Activated naive CD4-positive, alpha-beta T cell treated with anti-CD3 and anti-CD28 coated beads, Interleukin-2, amount 50 U/mL, for 24 hours (primary cell): ENCODE data around the gene SLC37A1.

Experiments
- H3K27ac Mint-ChIP-seq: one replicate; pipeline ENCODE4 v1.8.0; 2021; ENCODE audit warnings: mild to moderate bottlenecking, mixed read lengths
- H3K27me3 Mint-ChIP-seq: one replicate; pipeline ENCODE4 v1.8.0; 2021; ENCODE audit warnings: mixed read lengths
- H3K36me3 Mint-ChIP-seq: one replicate; pipeline ENCODE4 v1.8.0; 2021; ENCODE audit warnings: mixed read lengths
- H3K4me1 Mint-ChIP-seq: one replicate; pipeline ENCODE4 v1.8.0; 2021; ENCODE audit warnings: mixed read lengths
- H3K4me3 Mint-ChIP-seq: one replicate; pipeline ENCODE4 v1.8.0; 2021; ENCODE audit warnings: mild to moderate bottlenecking, mixed read lengths
- H3K9me3 Mint-ChIP-seq: one replicate; pipeline ENCODE4 v1.8.0; 2021; ENCODE audit warnings: mixed read lengths

The SLC37A1 gene

DNA sequence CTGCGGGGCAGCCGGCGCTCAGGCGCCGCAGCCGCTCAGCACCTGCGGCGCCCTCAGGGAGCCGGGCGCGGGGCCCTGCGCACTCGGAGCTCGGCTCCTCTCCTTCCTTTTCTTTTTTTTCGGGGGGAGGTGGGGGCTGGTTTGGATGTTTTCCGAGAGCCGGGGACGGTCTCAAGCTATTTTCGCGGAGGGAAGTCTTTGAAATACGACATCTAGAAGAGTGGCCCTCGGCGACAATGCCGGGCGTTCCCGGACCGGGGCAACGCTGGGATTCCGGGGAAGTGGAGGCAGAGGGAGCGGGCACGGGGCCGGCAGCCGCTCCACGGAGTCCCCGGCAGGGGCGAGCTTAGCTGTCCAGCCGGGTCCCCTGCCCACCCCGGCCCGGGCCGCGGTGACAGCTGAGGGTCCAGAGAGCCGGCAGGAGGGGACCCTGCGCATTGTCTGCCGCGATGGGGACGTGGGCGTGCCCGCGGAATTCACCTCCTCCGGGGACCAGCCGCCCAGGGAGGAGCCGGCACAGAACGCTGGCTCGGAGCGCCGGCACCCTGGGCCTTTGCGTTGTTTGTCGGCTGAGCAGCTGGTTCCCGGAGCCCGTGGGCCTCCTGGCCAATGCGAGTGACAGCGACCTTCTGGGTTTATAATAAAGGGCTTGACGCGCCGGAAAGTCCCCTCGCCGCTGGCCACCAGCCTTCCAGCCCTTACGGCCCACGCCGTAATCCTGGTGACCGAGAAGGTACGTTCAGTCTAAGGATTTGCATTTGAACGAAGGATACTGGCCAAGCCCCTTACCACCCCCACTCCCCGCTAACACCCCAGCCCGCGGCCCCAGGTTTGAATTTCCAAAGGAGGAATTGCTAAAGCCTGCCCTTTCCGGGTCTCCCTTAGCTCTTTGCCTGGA, 582 bp downstream of the SLC37A1 start:
- Mint-ChIP-seq H3K4me3 (peak overlapping the region; percentile 88), H3K27me3 (no peaks in the 10 kb centered on the region), H3K36me3 (no peaks in the 10 kb centered on the region), H3K4me1 (peaks cover 37% of the 10 kb centered on the region), H3K27ac (peak overlapping the region; percentile 76), H3K9me3 (no peaks in the 10 kb centered on the region)

DNA sequence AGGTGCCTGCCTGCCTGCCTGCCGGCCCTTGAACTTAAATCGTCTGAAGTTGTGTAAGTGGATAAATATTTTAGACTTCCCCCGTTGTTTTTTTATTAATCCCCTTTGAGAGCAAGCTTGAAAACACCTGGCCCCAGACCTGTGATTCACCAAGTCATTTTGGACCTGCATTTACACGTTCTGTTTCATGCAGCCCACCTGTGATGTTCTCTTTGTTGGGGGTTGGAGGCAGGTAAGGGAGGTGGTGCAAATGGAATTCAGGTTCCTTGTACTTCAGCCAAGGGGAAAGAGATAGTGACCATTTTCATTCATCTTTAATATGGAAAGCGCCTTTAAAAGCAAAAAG, 1.2 kb downstream of the SLC37A1 start:
- peak overlapping the region; percentile 77 for H3K27ac Mint-ChIP-seq
- peaks cover 1% of the 10 kb centered on the region for H3K36me3 Mint-ChIP-seq
- H3K4me1 Mint-ChIP-seq: peaks cover 39% of the 10 kb centered on the region
- no peaks in the 10 kb centered on the region for H3K27me3 Mint-ChIP-seq
- no peaks in the 10 kb centered on the region for H3K9me3 Mint-ChIP-seq
- peak overlapping the region; percentile 88 for H3K4me3 Mint-ChIP-seq

DNA sequence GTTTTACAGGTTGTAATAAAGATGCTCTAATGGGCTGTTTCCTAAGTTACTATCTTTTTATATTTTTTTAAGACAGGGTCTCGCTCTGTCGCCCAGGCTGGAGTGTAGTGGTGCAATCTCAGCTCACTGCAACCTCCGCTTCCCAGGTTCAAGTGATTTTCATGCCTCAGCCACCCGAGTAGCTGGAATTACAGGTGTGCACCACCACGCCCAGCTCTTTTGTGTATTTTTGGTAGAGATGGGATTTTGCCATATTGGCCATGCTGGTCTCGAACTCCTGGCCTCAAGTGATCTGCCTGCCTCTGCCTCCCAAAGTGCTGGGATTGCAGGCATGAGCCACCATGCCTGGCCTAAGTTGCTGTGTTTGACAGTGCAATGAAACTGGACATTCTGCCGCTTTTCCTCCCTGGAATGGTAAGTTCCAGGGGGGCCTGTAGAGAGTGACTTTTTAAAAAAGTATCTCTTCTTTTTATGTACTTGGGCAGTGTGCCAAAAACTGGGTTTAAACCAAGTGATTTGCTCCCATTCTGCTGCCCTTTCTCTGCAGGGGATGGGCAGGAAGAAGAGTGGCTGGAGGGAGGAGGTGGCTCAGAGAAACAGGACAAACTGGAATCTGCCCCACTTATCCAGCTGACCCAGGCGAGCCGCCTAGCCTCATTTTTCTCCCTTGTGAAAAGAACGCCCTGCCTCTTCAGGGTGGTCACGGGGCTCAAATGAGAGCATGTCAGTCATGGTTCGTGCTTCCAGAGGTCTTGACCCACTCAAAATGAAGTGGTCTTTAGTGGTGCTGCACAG, 2.3 kb downstream of the SLC37A1 start:
- no peaks in the 10 kb centered on the region for H3K27me3 Mint-ChIP-seq
- H3K36me3 Mint-ChIP-seq: peaks cover 6% of the 10 kb centered on the region
- H3K4me1 Mint-ChIP-seq: peaks cover 44% of the 10 kb centered on the region
- H3K9me3 Mint-ChIP-seq: no peaks in the 10 kb centered on the region
- no peak overlapping the region for H3K27ac Mint-ChIP-seq
- H3K4me3 Mint-ChIP-seq: peak overlapping the region; percentile 88

DNA sequence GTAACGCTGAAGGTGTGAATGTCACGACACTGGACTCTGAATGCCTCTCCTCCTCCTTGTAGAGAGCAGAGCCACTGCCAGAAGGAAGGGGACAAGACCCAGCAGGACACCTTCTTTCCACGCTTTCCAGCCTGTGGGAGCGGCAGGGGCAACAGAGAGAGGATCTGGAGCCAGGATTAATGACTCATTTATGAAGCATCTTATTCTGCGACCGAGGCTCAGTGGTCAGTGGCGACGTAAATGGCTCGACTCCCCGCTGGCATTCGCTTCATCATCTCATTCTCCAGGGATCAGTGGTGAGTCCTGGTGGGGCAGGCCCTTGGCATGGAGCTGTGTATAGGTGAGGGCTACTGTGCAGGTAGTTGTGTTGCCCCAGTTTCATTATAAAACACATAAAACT, 4.6 kb downstream of the SLC37A1 start:
- Mint-ChIP-seq H3K27me3 (no peaks in the 10 kb centered on the region), H3K27ac (no peak overlapping the region), H3K4me1 (peaks cover 39% of the 10 kb centered on the region), H3K36me3 (peaks cover 12% of the 10 kb centered on the region), H3K4me3 (no peak overlapping the region), H3K9me3 (no peaks in the 10 kb centered on the region)

DNA sequence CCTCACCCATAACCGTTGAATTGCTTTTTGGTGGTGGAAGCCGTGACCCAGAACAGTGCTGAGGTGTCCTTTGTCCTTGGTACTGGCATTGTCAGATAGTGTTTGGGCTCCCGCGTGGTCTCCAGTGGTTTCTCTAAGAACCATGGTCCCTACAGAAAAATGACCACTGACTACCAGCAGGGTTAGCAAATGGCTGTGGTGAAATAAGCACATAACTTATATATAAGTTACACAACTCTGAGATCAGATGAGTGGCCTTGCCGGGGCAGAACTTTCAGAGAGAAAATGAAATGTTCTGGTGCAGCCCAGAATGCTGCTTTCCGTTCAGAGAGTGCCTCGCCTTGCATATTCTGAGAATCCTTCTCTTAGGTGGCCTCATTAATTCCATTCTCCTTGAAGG, 5.0 kb downstream of the SLC37A1 start:
- no peaks in the 10 kb centered on the region for H3K9me3 Mint-ChIP-seq
- no peak overlapping the region for H3K27ac Mint-ChIP-seq
- H3K36me3 Mint-ChIP-seq: peaks cover 12% of the 10 kb centered on the region
- peaks cover 39% of the 10 kb centered on the region for H3K4me1 Mint-ChIP-seq
- no peaks in the 10 kb centered on the region for H3K27me3 Mint-ChIP-seq
- H3K4me3 Mint-ChIP-seq: no peak overlapping the region

DNA sequence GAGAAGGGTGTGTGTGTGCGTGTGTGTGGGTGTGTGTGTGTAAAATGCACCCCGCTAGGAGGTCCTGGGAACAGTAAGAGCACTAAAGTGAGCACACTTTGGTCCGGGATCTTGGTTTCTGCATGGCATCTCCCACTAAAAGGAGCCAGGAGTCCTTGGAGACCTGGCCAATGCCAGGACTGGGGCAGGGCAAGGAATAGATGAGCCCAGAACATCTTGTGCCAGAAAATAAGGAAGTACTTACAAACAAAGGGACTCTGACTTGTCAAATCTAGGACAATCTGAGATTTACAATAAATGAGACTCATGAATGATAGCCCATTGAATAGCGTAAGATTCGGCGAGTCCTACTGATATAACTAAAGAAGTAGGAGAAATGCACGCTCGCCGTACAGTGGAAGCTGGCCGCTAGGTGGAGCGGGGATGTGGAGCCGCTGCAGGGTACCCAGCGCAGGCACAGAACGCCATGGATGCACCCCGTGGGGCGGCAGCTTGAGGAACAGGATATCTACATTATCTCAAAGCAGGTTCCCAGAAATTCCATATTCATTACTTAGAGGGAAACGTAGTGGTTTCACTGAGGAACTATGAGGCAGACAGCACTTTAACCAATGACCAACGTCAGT, 7.1 kb downstream of the SLC37A1 start:
- Mint-ChIP-seq H3K9me3 (no peaks in the 10 kb centered on the region), H3K4me3 (no peak overlapping the region), H3K4me1 (peaks cover 43% of the 10 kb centered on the region), H3K27ac (no peak overlapping the region), H3K27me3 (no peaks in the 10 kb centered on the region), H3K36me3 (peaks cover 14% of the 10 kb centered on the region)

DNA sequence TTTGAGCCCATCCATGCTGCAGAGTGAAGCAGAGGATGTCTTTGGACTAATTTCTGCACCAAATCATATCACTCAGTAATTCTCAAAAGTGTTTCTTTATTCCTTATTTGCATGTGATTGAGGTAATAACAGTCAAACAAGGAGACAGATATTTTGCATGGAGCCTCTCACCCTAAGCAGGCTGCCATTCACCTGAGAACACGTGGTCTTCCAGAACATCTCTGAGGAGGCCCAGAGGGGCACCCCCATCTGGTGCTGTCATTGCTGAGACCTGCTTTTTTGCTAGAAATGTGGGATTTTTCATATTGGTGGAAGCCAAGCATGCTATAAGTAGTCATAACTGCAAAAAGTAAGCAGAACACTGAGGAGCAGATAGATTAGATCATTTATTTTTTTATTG, 7.7 kb downstream of the SLC37A1 start:
- Mint-ChIP-seq H3K27me3 (no peaks in the 10 kb centered on the region), H3K4me1 (peaks cover 40% of the 10 kb centered on the region)

DNA sequence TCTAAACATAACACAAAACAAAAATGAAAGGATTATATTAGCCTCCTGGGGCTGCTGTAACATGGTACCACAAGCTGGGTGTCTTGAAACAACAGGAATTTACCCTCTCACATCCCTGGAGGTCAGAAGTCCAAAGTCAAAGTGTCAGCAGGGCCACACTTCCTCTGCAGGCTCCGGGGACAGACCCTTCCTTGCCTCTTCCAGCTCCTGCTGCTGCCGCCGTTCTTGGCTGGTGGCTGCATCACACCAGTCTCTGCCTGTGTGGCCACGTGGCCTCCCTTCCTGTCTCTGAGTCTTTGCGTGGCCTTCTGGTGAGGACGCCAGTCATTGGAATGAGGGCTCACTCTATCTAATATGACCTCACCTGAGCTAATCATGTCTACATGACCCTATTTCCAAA, 8.2 kb downstream of the SLC37A1 start:
- Mint-ChIP-seq H3K36me3 (peaks cover 15% of the 10 kb centered on the region), H3K4me1 (peaks cover 39% of the 10 kb centered on the region), H3K27ac (no peak overlapping the region), H3K4me3 (no peak overlapping the region), H3K9me3 (no peaks in the 10 kb centered on the region), H3K27me3 (no peaks in the 10 kb centered on the region)

More for the DNA sequence above, 7.7 kb downstream of the SLC37A1 start:
- no peak overlapping the region for H3K4me3 Mint-ChIP-seq
- no peaks in the 10 kb centered on the region for H3K9me3 Mint-ChIP-seq
- peaks cover 14% of the 10 kb centered on the region for H3K36me3 Mint-ChIP-seq
- no peak overlapping the region for H3K27ac Mint-ChIP-seq

DNA sequence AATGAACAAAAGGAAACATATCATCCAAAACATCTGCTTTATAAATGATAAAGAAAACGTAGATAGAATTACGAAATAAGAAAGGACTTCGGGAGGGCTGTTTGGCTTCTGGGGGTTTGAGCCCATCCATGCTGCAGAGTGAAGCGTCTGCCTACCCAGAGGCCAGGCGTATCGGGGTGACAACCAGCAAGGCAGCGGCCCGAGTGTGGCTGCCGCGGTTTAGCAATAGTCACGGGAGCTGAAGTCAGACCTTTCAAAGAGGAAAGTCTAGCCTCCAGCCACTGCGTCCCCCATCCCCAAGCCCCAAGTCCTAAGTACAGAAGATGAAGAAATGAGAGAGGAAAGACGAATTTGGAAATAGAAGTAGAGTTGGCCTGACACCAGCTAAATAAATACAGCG, 8.6 kb downstream of the SLC37A1 start:
- Mint-ChIP-seq H3K9me3 (no peaks in the 10 kb centered on the region), H3K36me3 (peaks cover 15% of the 10 kb centered on the region), H3K27me3 (no peaks in the 10 kb centered on the region), H3K4me1 (peaks cover 39% of the 10 kb centered on the region), H3K27ac (no peak overlapping the region), H3K4me3 (no peak overlapping the region)

DNA sequence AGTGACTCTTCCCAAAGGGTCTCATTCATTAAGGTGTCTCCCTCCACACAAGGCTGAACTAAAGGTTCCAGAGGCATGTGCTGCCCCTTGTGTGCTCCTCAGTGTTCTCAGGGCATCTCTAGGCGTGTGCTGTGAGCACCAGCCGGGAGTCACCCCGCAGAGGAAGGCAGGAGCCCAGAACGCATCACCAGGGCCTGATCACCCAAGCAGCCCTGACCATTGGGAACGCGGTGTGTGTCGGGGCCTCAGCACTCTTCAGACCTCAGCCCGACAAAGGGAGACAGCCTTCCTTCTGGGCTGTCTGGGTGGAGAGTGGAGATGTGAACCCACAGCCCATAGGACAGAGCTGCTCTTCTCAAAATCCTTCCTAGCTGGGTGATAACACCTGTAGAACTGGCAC, 9.1 kb downstream of the SLC37A1 start:
- H3K27me3 Mint-ChIP-seq: no peaks in the 10 kb centered on the region
- H3K4me3 Mint-ChIP-seq: no peak overlapping the region
- H3K9me3 Mint-ChIP-seq: no peaks in the 10 kb centered on the region
- H3K27ac Mint-ChIP-seq: no peak overlapping the region
- H3K36me3 Mint-ChIP-seq: peaks cover 15% of the 10 kb centered on the region
- H3K4me1 Mint-ChIP-seq: peaks cover 39% of the 10 kb centered on the region

DNA sequence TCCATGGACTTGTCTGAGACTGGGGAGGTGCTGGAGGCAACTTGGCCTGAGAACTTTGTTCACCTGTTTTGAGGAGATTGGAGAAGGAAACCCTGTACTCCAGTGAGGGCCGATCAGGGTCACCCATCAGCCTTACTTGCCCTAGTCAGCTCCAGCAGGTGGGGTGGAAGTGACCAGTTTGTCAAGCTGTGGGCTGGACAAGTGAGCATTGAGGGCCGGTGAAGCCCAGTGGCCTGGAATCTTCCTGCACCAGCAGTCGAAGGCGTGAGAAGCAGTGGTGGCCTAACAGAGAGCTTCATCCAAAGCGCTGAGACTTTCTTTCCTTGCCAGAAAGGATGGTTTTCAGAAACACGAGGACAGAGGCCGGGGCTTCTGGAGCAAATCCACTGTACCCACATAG, 9.6 kb downstream of the SLC37A1 start:
- Mint-ChIP-seq H3K27ac (no peak overlapping the region), H3K4me1 (peaks cover 41% of the 10 kb centered on the region), H3K36me3 (peaks cover 15% of the 10 kb centered on the region), H3K27me3 (no peaks in the 10 kb centered on the region), H3K9me3 (no peaks in the 10 kb centered on the region), H3K4me3 (no peak overlapping the region)

DNA sequence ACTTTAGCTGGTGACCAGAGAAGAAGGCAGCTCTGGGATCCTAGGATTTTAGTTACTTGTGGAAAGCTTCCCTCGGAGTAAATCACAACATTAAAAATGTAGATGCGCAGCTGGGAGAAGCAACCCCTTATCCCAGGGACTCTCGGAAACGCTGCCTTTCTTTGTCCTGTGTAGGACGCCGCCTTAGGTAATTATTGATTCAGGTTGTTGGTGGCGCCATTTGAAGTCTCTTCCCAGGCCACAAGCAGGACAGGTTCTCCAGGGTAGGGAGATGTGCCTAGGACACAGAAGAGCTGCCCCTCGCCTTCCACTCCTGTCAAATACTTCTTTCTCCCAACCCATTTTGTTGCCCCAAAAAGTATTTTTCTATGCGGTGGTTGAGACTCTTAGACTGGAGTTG, 10.3 kb downstream of the SLC37A1 start:
- Mint-ChIP-seq H3K27ac (no peak overlapping the region), H3K4me3 (no peak overlapping the region), H3K9me3 (no peaks in the 10 kb centered on the region)

DNA sequence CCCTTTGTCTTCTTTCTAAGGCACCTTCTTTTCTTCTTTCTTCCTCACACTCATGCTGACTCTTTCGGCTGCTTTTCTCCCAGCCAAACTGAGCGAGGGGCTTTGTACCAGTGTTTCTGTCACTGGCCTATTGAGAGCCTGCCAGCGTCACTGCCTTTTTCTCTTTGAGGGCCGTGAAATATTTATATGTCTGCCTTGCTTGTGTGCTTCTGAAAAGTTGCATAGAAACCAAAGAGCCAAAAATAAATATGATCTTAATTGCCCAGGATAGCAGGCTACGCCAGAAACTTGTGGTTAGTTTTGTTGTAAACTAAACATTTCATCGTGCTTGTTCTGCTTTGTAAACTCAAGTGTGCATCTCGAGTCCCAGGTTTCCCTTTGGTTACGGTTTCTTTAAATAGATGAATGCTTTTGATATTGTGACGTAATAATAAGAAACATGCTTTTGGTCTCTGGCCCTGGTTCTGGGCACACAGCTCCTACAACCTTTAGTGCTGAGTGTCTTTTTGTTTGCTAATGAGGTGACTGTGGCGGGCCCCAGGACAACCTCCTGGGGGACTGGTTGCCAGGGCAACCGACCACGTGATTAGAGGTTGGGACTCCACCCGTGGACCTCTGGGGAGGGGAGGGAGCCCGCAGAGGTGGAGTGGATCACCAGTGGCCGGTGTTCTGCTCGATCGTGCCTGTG, 10.8 kb downstream of the SLC37A1 start:
- Mint-ChIP-seq H3K27ac (no peak overlapping the region), H3K4me1 (peaks cover 43% of the 10 kb centered on the region), H3K9me3 (no peaks in the 10 kb centered on the region), H3K27me3 (no peaks in the 10 kb centered on the region), H3K36me3 (peaks cover 17% of the 10 kb centered on the region), H3K4me3 (no peak overlapping the region)

More for the DNA sequence above, 10.3 kb downstream of the SLC37A1 start:
- H3K4me1 Mint-ChIP-seq: peaks cover 43% of the 10 kb centered on the region
- peaks cover 15% of the 10 kb centered on the region for H3K36me3 Mint-ChIP-seq
- no peaks in the 10 kb centered on the region for H3K27me3 Mint-ChIP-seq

DNA sequence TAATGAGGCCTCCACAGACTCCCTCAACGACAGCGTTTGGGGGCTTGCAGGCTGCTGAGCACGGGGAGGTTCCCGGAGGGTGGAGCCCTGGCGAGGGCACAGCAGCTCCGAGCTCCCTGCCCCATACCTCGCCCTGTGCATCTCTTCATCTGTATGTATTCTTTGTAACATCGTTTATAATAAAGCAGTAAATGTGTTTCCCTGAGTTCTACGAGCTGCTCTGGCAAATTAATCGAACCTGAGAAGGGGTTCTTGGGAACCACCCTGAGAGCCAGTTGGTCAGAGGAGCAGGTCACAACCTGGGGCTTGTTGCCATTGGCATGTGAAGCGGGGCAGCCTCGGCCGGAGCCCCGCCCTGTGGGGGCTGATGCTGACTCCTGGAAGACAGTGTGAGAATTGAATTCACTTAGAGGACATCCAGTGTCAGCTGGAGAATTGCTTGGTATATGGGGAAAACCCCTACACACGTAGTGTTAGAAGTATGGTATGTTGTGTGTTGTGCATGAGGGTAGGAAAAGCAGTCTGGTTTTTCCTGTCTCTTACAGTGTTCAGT, 11.5 kb downstream of the SLC37A1 start:
- H3K4me3 Mint-ChIP-seq: no peak overlapping the region
- no peaks in the 10 kb centered on the region for H3K9me3 Mint-ChIP-seq
- H3K27me3 Mint-ChIP-seq: no peaks in the 10 kb centered on the region
- H3K4me1 Mint-ChIP-seq: peaks cover 40% of the 10 kb centered on the region
- H3K27ac Mint-ChIP-seq: peak overlapping the region; percentile 56
- H3K36me3 Mint-ChIP-seq: peaks cover 14% of the 10 kb centered on the region
